IPS-NIHi11 (cell line): ENCODE data around the gene ADGRG3.
A peak's percentile ranks its signal among the peaks of the same experiment; 100 is the strongest.

Experiments
- DNase-seq: peaks from one replicate; pipeline ENCODE4 v3.0.0; 2012; ENCODE audit warnings: mixed read lengths, low spot score

ADGRG3 gene

DNA sequence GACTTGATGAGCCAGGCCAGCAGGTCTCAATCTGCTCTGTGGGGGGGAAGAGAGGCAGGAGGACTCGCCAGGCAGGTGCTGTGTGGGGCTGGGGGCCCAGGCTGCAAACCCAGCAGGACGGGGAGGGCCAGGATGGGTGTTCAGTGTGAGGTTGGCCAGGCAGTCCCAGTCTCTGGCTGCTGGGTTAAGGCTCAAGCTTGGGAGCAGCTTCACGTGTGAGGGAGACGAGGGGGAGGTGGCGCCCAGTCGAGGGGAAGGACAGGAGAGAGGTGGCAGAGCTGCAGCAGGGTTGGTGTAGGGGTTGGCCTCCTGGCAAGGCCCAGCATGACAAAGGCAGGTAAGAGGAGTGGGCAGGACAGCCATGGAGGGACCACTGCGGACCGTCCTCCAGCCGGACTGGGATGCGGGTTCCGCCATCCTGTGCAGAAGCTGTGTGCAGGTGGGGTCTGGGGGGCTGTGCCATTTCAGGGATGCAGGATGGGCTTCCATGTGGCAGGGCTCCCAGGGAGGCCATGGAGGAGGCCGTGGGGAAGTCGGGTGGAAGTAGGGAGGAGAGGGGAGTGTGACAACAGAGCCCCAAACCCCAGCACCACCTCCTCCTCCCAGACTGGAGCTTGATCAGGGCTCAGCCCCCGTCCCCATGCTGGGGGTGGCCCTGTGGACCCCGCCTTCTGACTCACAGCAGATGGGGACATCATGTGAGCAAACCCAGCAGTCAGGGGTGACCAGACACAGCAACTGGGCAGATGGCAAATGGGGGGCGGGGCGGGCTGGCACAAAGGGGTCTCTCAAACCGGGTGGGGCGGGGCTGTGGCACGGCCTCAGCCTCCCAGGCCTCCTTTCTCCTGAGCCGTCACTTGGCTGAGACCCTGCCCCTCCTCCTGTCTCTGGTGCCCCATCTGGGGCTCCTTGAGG, 36.9 kb upstream of the ADGRG3 start:
- no peak for DNase-seq

DNA sequence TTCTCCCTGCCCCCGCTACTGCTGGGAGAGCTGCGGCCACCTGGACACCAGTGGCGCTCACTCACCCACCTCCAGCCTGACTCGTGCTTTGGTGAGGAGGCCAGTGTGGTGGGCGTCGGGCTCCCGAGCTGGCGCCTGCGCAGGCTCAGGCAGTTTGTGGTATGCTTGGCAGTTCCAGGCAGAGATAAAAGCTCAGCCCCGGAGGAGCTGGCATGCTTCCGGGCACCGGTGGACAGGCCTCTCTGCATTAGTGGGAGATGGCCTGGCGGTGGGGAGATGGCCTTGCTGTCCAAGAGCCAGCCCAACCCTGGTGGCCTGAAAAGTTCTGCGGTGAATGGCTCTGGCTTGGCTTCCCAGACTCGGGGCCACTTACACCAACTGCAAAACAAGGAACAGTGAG, 35.5 kb upstream of the ADGRG3 start:
- no peak for DNase-seq

DNA sequence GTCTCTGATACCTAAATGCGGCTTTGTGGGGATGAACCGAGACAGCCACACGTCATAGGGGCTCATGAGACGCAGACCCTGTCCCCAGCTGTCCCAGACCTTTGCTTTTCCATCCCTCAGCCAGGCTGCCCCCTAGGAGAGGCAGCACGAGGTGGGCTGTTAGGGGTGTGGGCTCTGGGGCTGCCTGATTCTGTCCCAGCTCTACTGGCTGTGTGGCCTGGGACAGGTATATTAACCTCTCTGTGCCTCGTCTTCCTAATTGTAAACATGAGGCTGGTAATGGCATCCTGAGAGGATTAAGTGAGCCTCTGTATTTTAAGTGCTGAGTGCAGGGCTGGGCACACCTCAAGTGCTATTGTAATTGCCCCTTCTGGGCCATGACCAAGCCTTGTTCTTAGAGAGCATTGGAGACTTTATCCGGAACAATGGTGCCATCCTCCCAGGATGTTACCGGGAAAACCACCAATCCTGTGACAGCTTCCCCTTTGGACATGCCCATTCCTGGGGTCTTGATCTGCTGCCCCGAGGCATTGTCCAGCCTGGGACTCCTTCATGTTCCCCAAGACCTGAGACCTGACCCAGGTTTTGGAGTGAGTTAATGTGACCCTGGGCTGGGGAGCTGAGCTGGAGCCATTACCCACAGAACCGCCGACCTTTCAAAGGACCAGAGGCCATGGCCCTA, 34.6 kb upstream of the ADGRG3 start:
- DNase-seq = no peak

DNA sequence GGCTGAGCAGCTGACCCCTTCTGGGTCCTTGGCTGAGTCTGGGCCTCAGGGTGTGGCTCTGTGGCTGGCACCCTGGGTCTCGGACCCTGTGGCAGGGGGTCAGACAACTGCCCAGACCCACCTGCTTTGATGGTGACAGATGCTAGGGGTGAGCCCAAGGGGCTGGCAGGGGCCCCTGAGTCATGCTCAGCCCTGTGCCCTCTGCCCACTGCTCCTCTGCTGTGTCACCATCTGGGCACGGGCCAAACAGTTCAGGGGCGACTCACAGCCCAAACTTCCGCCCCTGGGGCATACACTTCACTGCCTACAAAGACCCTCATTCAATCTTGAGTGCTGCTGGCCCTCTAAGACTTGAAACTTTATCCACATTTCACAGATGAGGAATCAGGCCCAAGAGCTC, 33.9 kb upstream of the ADGRG3 start:
- no peak for DNase-seq

DNA sequence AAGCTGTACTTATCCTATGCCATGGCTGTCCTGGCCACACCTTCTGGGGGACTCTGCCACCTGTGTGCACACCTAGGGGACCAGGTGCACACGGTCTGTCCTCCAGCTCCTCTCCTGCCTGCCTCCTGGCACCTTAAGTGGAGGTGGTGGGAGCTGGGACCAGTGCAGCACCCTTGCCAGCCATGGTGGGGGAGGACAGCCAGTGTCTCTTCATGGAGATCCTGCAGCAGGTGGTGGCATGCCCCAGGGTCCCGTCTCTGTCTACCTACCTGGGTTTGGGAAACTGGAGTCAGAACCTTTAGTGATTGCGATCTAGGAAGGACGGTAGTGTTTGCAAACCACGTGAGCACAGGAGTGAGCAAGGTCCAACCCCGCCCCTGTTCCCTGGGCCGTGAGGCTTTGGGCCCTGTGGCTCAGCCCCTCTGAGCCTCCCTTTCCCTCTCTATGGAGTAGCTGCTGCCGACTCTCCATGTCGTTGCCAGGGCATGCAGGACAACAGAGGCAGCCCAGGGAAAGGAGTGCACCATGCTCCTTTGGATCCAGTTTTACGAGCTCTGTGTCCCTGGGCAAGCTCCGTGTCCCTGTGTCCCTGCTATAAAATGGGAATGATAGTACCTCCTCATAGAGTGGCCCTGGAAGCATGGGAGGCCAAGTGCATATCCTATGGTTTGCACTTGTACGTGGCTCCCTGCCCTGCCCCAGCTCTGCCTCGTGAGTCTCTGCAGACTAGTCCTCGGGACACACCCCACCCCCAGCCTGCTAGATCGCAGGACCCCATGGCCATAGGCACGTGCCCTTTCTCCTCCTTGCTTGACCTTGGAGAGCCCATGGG, 32.6 kb upstream of the ADGRG3 start:
- DNase-seq = no peak

DNA sequence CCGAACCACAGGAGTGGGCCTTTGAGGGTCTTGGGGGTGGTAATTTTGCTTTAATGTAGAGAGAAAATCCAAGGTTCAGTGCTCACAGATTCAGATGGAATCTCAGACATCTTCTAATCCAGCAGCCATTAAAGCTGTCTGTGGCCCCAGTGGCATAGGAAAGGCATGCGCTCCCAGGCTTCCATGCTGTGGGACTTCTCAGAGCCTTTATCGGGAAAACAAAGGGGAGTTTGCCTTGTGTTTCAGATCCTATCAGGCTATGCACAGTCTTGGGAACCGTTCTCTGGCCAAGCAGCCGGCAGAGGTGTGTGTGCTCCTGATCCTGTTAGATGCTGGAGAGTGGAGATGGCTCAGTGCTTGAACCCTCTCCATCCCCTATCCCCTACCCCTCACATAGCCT, 31.9 kb upstream of the ADGRG3 start:
- no peak for DNase-seq

DNA sequence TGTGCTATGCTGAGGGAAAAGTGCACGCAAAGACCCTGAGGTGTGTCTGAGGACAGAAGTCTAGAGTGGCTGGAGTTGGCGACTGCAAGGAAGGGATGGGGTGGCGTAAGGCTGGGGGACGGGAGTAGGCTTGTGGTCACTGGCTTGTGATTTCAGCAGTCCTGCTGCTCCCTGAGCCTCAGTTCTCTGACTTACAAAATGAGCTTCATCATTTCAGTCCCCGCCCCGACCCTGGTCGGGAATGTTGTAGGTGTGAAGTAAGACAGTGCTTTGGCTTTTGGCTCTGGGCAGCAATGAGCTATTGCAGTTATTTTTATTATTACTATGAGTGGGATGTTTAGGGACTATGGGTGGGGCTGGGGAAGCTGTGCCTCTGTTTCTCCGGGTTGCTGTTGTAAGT, 31.1 kb upstream of the ADGRG3 start:
- DNase-seq = no peak

DNA sequence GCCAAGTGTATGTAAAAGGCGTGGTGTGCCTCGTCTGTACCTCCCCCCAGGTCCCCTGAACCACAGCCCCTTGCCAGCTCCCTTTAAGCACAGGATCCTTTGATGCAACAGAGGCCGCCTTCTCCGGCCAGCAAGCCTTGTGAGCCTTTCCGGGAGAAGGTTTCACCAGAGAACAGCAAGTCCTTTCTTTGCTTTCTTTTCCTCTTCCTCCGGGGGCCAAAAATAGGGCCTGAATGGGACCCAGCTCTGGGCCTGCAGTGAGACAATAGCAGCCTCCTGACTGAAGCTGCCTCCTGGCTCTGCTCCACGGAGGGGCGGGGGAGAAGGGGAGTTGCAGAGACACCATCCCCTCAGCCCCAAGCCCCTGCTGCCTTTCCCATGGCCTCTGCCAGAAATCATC, 30.7 kb upstream of the ADGRG3 start:
- no peak for DNase-seq

DNA sequence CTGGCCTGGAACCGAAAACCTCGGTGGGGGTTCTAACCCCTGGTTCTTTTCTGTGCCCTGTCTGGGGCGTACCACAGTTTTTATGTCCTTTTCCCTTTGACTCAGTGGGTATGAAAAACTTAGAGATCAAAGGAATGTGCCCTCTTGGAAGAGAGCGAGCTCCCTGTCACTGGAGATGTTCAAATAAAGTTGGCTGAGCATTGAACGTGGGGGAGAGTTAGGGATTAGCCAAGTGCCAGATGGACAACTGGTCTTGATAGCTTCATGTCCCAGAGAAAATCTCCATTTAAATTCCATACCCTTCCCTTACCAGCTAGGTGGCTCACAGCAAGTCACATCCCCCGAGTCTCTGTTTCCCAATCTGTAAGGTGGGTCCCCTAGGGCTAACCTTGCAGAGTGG, 30.1 kb upstream of the ADGRG3 start:
- DNase-seq = no peak

DNA sequence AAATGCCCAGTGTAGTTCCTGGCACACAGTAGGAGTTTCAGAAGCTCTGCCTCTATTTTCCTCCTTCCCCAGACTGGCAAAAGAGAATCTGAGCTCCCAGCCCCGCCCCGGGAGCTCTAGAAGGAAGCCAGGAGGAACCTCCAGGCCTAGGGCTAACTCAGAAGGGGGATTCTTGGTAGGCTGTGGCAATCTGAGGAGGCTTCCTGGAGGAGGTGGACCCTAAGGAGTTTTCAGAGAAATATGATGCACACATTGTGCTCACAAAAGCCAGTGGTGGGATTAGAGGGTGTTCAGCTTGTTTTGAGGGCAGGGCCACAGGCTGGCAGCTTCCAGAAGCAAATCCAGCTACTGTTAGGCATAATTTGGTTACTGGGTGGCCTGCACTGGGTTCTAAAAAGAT, 29.7 kb upstream of the ADGRG3 start:
- no peak for DNase-seq

DNA sequence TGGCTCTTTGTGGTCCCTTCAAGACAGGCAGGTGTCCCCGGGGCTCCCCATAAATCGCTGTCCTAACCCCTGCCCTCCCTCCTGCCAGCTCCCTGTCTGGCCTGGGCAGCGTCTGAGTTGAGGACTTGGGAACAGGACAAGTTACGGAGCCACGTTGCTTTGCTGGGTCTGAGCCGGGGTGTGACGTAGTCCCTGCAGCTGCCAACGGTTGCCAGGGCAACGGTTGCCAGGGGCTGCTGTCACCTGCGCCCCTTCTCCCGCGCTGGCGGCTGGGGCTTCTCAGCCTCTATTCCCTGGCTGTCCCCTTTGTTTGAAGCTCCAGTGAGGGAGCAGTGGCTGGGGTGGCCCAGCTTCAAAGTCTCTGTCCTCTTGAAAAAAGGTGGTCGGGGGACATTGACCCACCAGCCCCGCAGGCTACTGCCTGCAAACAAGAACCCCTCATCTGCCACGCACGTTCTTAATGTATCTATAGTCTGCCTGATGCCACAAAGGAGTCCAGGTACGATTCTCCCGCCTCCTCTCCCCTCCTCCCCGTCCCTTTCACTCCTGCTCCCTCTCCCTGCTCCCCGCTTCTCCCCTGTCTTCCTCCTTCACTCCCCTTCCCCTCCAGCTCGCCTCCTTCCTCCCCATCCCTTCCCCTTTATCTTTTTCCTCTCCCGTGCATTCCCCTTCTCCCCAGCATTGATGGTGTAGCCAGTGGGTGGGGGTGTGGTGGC, 28.8 kb upstream of the ADGRG3 start:
- DNase-seq = peak; percentile 95

DNA sequence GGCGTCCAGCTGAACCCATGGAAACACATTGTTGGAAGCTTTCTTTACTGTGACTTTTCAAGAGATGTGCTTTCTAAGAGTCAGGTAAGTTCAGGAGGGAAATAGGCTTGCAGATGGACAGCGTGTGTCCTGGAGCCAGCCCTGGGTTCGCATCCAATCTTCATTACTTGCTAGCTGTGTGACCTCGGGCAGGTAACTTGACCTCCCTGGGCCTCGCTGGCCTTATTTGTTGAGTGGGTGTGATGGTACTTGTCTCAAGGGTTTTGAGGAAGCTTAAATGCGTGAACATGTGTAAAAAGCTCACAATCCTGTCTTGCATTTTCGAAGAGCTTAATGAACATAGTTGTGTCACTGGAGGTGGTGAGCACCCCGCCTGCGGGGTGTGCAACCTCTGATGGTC, 27.9 kb upstream of the ADGRG3 start:
- no peak for DNase-seq

DNA sequence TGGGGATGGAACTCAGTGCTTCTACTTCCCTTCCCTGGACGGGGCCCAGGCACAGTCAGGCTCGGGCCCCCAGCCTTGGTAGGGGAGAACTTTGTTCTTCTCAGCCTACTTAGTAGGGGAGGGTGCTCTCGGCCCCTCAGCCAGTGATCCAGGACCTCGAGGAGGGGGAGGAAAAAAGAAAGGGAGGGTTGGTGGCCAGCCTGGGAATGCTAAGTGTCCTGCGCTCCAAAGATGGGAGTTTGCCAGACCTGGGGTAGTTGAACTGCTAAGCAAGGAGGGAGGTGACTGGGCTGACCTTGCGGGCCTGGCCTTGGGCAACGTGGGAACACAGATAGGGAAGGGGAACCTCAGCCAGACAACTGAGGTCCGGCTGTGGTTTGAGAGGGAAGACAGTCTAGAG, 27.5 kb upstream of the ADGRG3 start:
- no peak for DNase-seq

DNA sequence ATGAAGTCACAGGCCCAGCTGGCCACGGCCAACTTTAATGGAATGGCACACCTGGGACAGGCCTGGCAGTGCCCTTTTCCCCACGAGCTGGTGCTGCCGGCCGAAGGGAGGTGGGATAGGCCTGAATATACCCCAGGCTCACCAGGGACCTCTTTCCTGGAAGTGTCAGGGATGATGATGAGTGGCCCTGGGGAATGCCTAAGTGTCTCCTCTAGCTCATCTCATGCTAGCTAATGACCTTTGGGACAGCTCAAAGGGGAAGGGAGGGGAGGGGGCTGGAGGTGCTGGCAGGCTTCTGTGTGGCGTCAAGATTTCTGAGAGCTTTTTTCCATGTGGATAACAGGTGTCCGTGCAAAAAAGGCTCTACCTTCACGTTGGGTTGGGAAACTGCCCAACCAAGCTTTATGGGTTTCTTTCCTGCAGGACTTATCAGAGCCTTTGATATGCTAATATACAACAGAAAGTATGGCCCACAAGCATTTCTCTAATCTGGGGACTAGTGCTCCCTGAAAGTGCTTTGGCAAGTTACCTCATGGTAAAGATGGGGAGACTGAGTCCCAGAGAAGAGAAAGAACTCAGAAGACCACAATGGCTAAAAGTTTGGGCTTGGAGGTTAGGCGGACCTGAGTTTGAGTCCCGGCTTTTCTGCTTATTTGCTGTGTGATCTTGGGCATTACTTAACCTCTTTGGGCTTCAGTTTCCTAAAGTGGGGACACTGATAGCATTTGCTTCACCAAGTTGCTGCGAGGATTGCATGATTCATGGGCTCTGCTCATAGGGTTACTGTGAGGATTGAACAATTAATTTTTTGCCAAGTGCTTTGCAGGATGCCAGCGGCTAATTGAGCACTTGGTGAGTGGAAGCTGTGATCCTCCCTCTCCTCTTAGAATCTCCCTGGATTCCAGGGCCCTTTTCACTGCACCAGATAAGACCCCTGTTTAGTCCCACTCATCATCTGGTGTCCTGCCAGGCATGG, 25.7 kb upstream of the ADGRG3 start:
- DNase-seq = no peak

DNA sequence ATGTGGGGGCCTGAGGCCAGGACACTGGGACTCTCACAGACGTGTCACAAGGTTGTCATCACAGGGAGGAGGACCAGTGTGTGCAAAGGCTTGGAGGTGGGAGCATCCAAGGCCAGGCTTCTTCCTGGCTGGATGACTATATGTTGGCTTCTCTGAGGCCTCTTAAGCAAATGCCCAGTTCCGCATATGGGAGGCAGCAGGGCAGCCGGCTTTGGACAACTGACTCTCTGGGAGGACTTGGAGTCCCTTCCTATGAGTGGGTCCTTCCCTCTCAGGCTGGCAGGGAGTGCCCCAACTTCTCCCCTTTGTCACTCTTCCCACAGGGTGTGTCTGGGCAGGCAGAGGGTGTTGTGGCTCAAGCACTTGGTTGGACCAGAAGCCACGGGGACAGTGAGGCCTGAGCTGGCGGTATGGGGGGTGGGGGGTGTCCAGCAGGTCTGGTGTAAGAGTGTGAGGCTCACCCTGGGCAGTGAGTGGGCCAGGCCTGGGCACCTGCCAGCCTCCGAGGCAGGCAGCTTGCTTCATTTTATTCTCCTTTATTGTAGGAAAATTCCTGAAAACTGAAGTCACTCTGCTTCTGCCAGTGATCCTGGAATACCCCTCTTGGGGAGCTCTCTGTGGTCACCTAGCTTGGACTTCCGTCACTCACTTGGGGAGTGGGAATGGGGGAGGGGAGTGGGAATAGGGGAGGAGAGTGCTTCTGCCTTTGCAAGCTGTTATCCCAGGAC, 24.8 kb upstream of the ADGRG3 start:
- no peak for DNase-seq

DNA sequence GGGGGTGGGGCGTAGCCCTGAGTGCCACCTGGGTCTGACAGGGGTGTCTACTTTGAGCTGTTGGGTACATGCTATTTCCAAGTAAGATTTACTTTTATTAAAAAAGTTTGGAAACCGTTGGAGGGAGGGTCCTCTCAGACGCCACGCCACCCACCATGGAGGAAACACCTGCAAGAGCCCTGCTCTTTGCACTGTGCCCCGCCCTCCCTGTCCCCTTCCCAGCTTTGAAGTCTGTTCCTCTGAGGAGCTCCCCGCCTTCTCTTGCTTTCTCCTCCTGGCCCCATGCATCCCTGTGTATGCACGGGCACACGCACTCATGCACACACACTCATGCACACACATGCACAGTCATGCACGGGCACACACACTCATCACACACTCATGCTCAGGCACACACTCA, 24.2 kb upstream of the ADGRG3 start:
- no peak for DNase-seq

DNA sequence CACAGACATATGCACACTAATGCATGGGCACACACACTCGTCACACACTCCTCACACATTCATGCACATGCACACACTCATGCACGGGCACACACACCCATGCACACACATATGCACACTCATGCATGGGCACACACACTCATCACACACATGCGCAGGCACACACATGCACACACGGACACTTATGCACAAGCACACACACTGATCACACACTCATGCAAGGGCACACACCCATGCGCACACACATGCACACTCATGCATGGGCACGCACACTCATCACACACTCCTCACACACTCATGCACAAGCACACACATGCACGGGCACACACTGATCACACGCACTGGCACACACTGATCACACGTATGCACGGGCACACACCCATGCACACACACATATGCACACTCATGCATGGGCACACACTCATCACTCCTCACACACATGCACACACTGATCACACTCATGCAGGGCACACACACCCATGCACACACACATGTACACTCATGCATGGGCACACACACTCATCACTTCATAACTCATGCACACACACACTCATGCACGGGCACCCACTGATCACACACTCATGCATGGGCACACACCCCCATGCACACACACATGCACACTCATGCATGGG, 23.6 kb upstream of the ADGRG3 start:
- DNase-seq = no peak

DNA sequence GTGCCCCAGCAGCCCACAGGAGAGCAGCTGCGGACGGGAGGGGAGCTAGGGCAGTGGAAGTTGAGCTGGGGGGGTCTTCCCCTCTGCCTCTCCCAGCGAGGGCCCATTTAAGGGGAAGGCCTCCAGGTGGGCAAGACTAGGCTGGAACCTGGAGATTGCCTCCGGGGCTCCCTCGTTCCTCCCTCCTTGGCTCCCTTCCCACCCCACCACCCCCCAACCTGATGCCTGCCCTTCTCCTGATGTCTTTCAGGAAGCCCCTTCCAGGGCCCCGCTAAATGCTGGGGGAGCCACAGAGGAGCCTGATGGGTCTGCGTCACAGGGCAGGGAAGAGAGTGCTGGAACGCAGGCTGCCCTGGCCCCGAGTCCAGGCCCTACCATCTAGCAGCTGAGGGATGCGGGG, 22.9 kb upstream of the ADGRG3 start:
- no peak for DNase-seq

DNA sequence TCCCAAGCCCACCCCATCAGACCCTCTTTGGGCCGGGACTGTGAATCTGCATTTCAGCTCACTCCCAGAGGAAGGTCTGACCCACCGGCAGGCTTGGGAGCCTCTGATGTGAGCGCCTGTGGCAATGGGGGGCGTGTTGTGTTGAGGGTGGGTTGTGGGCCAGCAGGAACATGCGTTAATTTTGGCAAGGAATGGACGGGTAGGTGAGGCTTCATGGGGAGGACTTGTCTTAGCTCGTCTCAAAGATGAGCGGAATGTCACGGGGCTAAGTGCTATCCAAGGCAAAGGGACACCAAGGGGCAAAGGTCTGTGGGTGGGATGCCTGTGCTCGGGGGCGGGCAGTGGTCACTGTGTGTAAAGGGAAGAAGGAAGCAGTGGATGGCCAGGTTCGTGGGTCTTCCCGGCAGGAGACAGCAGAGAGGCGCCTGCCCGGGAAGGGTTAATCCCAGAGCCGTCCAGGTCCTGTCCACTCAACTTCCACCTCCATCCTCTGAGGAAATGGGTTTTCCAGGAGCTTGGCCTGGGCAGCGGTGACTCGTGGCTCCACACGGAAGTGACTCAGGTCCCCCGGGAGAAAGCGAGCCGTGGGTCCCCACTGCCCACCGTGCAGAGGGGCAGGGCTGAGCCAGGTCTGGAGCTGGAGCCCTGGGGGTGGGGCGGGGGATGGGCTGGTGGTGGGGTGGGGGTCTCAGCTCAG, 22.3 kb upstream of the ADGRG3 start:
- DNase-seq = no peak
